Measurements from ENCODE around the gene NFX1.

Gene NFX1

DNA sequence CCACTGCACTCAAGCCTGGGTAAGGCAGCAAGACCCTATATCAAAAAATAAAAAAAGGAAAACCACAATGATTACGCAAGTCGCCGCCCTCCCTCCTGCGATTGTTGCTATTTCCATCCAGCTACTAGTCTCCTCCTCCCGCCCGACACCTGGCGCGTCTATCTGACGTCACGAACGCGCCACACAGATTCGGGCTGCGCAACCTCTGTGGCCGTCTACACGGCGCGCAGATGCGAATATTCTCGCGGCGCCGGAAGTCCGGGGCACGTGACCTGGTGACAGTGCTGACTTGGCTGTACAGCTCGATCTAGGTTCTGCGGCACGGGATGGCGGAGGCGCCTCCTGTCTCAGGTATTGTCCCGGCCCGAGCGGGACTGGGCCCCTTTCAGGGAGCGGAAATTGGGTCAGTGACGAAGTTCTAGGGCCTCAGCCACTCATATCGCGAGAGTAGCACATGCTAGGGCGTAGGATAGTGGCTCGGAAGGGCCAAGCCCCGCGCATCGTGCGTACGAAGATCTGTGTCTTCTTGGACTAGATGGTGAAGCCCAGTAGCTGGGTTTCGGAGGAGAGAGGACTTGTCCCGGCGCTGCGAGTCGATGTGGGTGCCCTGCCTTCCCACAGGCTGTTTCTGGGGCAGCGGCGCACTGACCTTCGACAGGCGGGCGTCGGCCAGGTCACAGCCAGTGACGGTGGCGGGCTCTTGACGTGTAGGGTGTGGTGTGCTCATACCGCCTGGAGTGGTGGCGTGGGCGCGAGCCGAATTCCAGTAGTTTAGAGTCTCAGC, at the start of gene NFX1:
TSS of gene NFX1 (plus strand) at position 270 of the 784 bp plus-strand sequence. CDS start at position 327, 57 bp downstream.
- peak; percentile 97 for DNase-seq

DNA sequence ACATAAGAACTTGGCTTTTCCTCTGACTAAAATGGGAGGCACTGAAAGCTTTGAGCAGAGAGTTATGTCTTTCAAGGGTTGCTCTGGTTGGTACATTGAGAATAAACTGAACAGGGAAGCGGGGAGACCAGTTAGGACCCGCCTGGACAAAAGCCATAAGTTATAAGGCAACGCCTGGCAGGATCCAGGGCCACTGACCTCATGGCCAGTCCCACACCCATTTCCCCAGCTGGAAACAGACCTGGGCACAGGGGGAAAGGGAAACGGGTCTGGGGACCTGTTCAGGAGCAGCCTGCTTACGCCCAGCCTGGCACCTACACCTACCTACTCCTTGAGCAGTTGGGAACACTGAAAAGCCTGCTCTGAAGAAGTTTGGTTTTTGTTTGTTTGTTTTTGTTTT, 49.0 kb upstream of the NFX1 start:
- no peak for DNase-seq

GRCh38 chr9:33242609-33243134, 47.6 kb upstream of the NFX1 start:
- DNase-seq = no peak

DNA sequence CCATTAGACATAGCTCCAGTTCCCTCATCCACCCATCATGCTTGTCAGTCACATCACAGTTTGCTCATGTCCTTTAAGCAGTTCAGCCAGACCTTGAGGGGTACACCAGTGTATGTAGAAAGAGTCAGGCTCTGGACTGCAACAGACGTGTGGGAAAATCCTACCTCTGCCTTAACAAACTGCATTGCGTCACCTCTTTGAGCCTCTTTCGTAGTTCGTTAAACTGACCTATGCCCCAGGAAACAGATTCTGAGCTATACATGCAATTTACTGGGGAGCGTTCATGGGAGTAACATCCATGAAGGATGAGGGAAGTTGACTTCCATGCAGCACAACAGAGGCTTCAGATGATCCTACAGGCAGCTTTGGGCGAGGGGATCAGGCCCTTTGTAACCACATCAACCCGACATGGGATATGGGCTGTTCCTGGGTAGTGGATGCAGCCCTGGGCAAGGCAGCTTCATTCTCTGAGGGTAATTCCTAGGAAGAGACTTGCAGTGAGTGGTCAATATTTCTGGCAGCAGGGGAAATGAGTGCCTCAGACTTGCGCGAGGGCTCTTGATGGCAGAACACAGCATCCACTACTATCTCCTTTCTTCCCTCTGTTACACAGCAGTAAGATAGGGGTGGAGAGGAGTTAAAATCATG, 46.1 kb upstream of the NFX1 start:
- DNase-seq = no peak

DNA sequence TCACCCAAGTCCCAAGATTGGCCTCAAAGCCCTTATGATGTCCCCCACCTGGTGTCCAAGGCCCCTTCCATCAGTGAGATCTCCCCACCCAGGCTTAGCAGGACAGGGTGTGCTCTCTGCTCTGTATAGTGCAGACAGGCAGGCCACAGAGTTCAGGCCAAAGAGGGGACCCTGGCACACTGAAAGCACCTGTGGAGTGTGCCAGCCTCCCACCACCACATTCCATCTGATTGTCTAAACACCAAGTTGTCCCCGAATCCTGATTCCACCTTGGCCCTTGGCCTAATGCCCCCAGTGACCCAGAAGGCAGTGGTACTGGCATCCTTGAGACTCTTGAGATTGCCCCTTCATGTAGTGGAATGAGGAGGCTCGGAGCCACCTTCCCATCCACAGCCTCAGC, 45.0 kb upstream of the NFX1 start:
- no peak for DNase-seq

DNA sequence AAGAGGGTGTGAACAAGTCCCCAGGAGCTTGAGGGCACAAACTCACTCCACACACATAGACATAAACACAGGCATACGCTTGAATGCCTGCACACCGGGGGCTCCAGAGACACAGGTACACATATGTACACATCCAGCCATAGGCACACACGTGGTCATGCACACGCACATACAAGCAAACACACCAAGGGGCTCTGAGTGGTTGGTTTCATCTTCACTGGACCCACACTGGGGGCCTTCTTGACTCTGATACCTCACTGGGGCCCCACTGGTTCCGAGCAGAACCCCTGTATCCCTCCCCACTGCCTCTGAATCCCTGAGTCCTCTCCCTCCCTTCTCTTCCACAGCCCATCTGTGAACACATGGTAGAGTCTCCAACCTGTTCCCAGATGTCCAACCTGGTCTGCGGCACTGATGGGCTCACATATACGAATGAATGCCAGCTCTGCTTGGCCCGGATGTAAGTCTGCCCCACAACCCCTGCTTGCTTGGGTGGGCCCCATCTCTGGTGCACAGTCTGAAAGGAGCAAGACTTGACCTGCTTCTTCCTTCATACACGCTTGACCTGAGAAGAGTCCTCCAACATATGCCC, 44.0 kb upstream of the NFX1 start:
- DNase-seq = no peak

- DNase-seq = no peak
Observed at GRCh38 chr9:33248606-33249005, 41.7 kb upstream of the NFX1 start.

- DNase-seq = no peak
Observed at GRCh38 chr9:33249087-33249658, 41.1 kb upstream of the NFX1 start.

GRCh38 chr9:33249983-33250382, 40.3 kb upstream of the NFX1 start:
- DNase-seq = no peak

GRCh38 chr9:33250458-33250995, 39.8 kb upstream of the NFX1 start:
- DNase-seq = no peak

DNA sequence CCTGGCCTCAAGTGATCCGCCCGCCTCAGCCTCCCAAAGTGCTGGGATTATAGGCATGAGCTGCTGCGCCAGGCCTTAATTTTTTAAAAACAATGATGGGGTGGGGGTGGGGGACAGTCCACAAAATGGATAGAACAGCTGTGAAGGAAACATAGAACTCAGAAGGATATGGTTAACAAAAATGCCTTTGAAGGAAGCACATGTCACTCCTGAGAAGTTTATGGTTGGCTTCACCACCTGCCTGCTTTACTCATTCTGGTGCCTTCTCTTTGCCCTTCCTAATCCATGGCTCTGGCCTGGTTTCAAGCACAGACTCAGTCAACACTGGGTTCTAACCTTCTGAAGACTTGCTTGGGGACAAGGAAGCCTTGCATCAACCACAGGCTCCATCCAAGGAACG, 36.1 kb upstream of the NFX1 start:
- no peak for DNase-seq

- no peak for DNase-seq
Observed at GRCh38 chr9:33255014-33255413, 35.3 kb upstream of the NFX1 start.

DNA sequence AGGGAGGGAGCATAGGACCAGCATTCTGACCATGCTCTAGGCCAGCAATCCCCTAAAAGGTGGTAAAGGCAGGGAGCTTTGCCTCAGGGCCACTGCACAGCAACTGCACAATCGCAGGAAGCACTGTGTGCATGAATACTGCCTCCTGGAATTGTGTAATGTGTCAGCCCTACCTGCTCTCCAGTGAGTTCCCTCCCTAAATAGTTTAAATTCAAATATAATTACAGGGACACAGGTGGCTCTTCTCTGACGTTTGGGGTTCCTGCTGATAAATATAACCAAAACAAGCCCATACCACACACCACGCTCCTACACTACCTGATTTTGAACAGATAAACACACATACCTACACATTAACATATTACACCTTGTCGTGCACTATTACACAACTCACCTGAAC, 34.8 kb upstream of the NFX1 start:
- no peak for DNase-seq

DNA sequence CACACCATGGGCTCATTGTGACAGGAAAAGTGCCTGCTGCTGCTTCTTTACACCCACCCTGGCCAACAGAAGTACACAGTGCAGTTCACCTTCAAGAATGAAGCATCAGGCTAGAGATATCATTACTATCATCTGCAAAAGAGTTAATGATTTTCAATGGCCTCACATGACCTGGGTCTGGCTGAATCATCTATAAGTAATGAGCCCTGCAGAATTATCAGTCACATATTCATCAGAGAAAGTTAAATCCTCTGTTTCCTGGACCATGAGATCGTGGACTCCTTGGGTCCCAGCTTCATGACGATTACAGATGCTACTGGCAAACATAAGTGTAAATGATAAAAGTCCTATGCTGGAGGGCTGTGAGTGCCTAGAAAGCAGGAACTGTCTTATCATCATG, 34.1 kb upstream of the NFX1 start:
- DNase-seq = no peak

GRCh38 chr9:33257276-33257675, 33.0 kb upstream of the NFX1 start:
- DNase-seq = no peak

DNA sequence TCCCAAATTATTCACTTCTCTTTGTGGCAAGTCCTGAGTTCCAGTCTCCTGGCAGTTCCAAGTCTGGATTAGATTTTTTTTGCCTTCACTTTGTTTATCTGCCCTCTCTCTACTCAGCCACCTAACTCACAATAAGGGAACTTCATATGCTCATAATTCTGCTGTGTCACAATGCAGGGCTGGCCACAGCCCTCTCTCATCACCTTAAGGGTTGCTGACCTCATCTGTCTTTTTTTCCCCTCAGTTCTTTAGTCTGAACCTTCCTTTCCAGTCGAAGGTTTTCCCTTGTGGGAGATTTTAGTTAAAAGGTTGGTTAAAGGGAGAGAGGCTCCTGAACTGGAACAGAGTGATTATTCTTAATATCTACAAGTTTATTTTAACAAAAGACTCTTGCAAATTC, 29.9 kb upstream of the NFX1 start:
- no peak for DNase-seq

GRCh38 chr9:33263131-33264002, 26.9 kb upstream of the NFX1 start:
- DNase-seq = peak; percentile 6 to 20

DNA sequence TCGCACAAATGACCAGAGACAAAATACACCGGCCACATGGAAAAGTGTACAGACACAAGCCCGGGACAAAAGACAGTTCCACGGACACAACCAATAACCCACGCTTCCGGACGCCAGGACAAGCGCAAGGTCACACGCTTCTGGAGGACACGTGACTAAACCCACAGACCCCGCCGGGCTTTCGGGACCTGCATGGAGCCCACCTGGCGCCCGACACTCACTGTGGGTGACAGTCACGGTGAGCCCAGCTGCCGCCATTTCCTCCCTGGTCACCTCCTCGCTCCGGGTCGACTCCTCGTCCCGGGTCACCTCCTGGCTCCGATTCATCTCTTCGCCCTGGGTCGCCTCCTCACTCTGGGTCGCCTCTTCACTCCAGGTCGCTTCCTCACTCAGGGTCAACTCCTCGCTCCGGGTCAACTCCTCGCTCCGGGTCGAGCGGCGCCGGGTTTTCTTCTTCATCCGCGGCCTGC, 26.3 kb upstream of the NFX1 start:
- peak; percentile 23 to 26 for DNase-seq

- peak; percentile 100 for DNase-seq
Observed at GRCh38 chr9:33264473-33265177, 25.7 kb upstream of the NFX1 start, which contains the start of the genes BAG1 and CHMP5. TSS of gene BAG1 (minus strand) at chr9:33264708. TSS of gene CHMP5 (plus strand) at chr9:33265049. CDS start at chr9:33265079, 30 bp downstream.

DNA sequence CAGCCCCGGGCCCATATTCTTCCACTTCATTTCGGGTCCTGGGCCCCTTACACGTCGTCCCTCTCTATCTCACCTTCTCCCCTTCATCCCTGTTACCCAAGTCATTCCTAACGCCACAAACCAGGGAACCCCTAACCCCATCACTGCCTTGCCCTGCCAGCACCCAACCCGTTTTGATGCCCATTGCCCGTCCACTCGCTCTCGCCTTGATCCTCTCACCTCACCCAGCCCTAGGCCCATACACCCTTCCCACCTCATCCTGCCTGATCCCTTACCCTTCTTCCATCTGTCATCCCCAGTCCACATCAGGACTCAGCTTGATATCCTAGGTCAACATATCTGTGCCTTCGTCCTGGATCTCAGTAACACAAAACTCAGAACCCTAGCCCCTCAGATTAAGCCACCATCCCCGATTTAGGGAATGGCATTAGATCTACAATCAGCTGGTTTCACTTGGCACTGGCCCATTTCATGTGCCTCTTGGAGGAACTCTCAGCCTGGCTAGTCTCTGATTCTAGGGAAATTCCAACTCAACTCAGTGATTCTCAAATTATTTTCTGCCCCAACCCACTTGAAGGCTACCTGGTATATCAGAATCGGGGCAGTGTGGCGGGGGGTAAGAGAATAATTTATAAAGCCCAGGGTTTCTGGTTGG, 25.0 kb upstream of the NFX1 start:
- DNase-seq = no peak

Data from activated CD4-positive, alpha-beta T cell treated with anti-CD3 and anti-CD28 coated beads, Interleukin-2, amount 50 U/mL, for 4 hours (primary cell).